Measurements from ENCODE around the gene PDYN.

PDYN gene

DNA sequence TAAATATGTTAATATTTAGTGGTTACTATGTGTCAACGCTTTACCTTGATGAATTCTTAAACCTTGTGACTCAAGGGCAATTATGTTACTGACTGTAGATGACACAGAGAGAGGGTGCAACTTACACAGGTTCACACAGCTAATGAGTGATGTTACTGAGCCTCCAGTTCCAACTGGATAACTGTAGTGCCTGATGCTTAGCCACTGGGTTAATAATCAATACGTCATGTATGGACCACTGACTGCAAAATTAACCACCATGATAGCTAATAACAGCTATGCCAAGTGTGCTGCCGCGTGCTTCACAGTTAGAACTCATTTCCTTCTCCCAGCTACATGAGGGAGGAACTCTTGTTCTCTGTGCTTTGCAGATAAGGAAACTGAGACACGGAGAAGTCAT lies 53.3 kb downstream of the PDYN start:
- no peaks in the 10 kb centered on the region for H3K4me1 ChIP-seq (ENCODE audit: control insufficient read depth, low read depth, low read length)
- no peak overlapping the region for H3K18ac ChIP-seq (ENCODE audit: low read length)
- no peak for DNase-seq
- no peak overlapping the region for H4K8ac ChIP-seq (ENCODE audit: low read depth, low read length)
- no peak overlapping the region for H2BK5ac ChIP-seq (ENCODE audit: low read length)
- H2BK120ac ChIP-seq (ENCODE audit: low read depth, low read length): no peak overlapping the region
- H3K23ac ChIP-seq (ENCODE audit: low read length): no peak overlapping the region
- H4K5ac ChIP-seq (ENCODE audit: low read length): no peak overlapping the region
- H3K79me2 ChIP-seq (ENCODE audit: control insufficient read depth, insufficient read depth, low read length): no peaks in the 10 kb centered on the region
- no peak overlapping the region for H3K27ac ChIP-seq (ENCODE audit: low read depth, low read length)
- H3K4me3 ChIP-seq (ENCODE audit: low read length): no peak overlapping the region
- no peak overlapping the region for H2BK15ac ChIP-seq (replicated peaks; ENCODE audit: low read depth)
- no peak overlapping the region for H3K56ac ChIP-seq (ENCODE audit: low read length)
- no peaks in the 10 kb centered on the region for H3K79me1 ChIP-seq (ENCODE audit: low read length)
- no peak overlapping the region for H3K9ac ChIP-seq (ENCODE audit: low read length)
- no CpG with 5 or more reads among the region's 5 CpGs for WGBS (ENCODE audit: extremely low coverage, insufficient coverage, low lambda C conversion rate)
- no peak overlapping the region for H3K4me2 ChIP-seq (ENCODE audit: low read length)
- no peaks in the 10 kb centered on the region for H3K27me3 ChIP-seq (ENCODE audit: insufficient read depth, low read length, poor library complexity)
- no peaks in the 10 kb centered on the region for H3K36me3 ChIP-seq (ENCODE audit: control insufficient read depth, insufficient read depth, low read length)
- H3K4ac ChIP-seq (ENCODE audit: low read depth, low read length): no peak overlapping the region
- H2AK5ac ChIP-seq (ENCODE audit: low read length): no peak overlapping the region

DNA sequence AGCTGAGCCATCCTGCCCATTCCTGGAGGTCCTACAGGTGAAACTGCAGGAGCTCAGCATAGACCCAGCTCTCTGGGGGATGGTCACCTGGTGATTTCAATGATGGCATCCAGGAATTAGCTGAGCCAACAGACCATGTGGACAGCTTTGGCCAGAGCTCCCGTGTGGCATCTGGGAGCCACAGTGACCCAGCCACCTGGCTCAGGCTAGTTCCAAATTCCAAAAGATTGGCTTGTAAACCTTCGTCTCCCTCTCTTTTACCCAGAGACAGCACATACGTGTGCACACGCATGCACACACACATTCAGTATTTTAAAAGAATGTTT lies 54.6 kb downstream of the PDYN start:
- no peak overlapping the region for H4K8ac ChIP-seq (ENCODE audit: low read depth, low read length)
- no peak overlapping the region for H2BK120ac ChIP-seq (ENCODE audit: low read depth, low read length)
- H3K56ac ChIP-seq (ENCODE audit: low read length): no peak overlapping the region

DNA sequence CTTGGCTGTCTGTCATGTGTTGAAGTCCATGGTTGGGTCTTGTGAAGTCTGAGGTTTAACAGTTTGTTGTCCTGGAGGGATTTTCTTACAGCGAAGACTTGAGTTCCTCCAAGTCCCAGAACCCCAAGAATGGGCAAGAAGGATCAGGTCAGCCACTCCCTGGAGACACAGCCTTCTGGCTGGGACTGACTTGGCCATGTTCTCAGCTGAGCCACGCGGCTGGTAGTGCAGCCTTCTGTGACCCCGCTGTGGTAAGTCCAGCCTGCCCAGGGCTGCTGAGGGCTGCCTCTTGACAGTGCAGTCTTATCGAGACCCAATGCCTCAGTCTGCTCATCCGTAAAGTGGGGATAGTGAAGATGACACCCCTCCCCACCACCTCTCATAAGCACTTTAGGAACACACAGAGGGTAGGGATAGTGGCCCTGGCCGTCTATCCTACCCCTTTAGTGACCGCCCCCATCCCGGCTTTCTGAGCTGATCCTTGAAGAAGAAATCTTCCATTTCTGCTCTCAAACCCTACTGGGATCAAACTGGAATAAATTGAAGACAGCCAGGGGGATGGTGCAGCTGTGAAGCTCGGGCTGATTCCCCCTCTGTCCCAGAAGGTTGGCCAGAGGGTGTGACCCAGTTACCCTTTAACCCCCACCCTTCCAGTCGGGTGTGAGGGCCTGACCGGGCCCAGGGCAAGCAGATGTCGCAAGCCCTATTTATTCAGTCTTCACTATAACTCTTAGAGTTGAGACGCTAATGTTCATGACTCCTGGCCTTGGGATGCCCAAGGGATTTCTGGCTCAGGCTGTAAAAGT lies 55.2 kb downstream of the PDYN start:
- Histone ChIP-seq H3K4me1 (ENCODE audit: control insufficient read depth, low read depth, low read length) (no peaks in the 10 kb centered on the region), H3K4me2 (ENCODE audit: low read length) (no peak overlapping the region), H2BK120ac (ENCODE audit: low read depth, low read length) (no peak overlapping the region), H2AK5ac (ENCODE audit: low read length) (no peak overlapping the region), H3K56ac (ENCODE audit: low read length) (no peak overlapping the region), H3K27ac (ENCODE audit: low read depth, low read length) (no peak overlapping the region), H3K36me3 (ENCODE audit: control insufficient read depth, insufficient read depth, low read length) (no peaks in the 10 kb centered on the region), H2BK5ac (ENCODE audit: low read length) (no peak overlapping the region), H4K5ac (ENCODE audit: low read length) (no peak overlapping the region), H3K4me3 (ENCODE audit: low read length) (no peak overlapping the region), H3K18ac (ENCODE audit: low read length) (no peak overlapping the region), H3K9ac (ENCODE audit: low read length) (no peak overlapping the region), H4K8ac (ENCODE audit: low read depth, low read length) (no peak overlapping the region), H2BK15ac (replicated peaks; ENCODE audit: low read depth) (no peak overlapping the region), H3K4ac (ENCODE audit: low read depth, low read length) (no peak overlapping the region), H3K79me1 (ENCODE audit: low read length) (no peaks in the 10 kb centered on the region), H3K79me2 (ENCODE audit: control insufficient read depth, insufficient read depth, low read length) (no peaks in the 10 kb centered on the region), H3K27me3 (ENCODE audit: insufficient read depth, low read length, poor library complexity) (no peaks in the 10 kb centered on the region), H3K23ac (ENCODE audit: low read length) (no peak overlapping the region)
- no CpG with 5 or more reads among the region's 14 CpGs for WGBS (ENCODE audit: extremely low coverage, insufficient coverage, low lambda C conversion rate)
- no peak for DNase-seq

More for the DNA sequence above, 54.6 kb downstream of the PDYN start:
- no CpG with 5 or more reads among the region's 4 CpGs for WGBS (ENCODE audit: extremely low coverage, insufficient coverage, low lambda C conversion rate)
- Histone ChIP-seq H3K27ac (ENCODE audit: low read depth, low read length) (no peak overlapping the region), H3K79me1 (ENCODE audit: low read length) (no peaks in the 10 kb centered on the region), H3K4me1 (ENCODE audit: control insufficient read depth, low read depth, low read length) (no peaks in the 10 kb centered on the region), H3K79me2 (ENCODE audit: control insufficient read depth, insufficient read depth, low read length) (no peaks in the 10 kb centered on the region), H3K4me3 (ENCODE audit: low read length) (no peak overlapping the region), H3K4ac (ENCODE audit: low read depth, low read length) (no peak overlapping the region), H3K27me3 (ENCODE audit: insufficient read depth, low read length, poor library complexity) (no peaks in the 10 kb centered on the region), H2BK5ac (ENCODE audit: low read length) (no peak overlapping the region), H2AK5ac (ENCODE audit: low read length) (no peak overlapping the region), H3K18ac (ENCODE audit: low read length) (no peak overlapping the region), H3K9ac (ENCODE audit: low read length) (no peak overlapping the region), H3K23ac (ENCODE audit: low read length) (no peak overlapping the region), H3K36me3 (ENCODE audit: control insufficient read depth, insufficient read depth, low read length) (no peaks in the 10 kb centered on the region), H3K4me2 (ENCODE audit: low read length) (no peak overlapping the region), H4K5ac (ENCODE audit: low read length) (no peak overlapping the region), H2BK15ac (replicated peaks; ENCODE audit: low read depth) (no peak overlapping the region)
- no peak for DNase-seq

DNA sequence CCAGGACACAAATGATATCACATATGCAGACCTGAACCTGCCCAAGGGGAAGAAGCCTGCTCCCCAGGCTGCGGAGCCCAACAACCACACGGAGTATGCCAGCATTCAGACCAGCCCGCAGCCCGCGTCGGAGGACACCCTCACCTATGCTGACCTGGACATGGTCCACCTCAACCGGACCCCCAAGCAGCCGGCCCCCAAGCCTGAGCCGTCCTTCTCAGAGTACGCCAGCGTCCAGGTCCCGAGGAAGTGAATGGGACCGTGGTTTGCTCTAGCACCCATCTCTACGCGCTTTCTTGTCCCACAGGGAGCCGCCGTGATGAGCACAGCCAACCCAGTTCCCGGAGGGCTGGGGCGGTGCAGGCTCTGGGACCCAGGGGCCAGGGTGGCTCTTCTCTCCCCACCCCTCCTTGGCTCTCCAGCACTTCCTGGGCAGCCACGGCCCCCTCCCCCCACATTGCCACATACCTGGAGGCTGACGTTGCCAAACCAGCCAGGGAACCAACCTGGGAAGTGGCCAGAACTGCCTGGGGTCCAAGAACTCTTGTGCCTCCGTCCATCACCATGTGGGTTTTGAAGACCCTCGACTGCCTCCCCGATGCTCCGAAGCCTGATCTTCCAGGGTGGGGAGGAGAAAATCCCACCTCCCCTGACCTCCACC lies 56.4 kb downstream of the PDYN start:
- Histone ChIP-seq H4K8ac (ENCODE audit: low read depth, low read length) (no peak overlapping the region), H3K27me3 (ENCODE audit: insufficient read depth, low read length, poor library complexity) (no peaks in the 10 kb centered on the region), H3K4me1 (ENCODE audit: control insufficient read depth, low read depth, low read length) (no peaks in the 10 kb centered on the region), H3K79me1 (ENCODE audit: low read length) (no peaks in the 10 kb centered on the region), H3K18ac (ENCODE audit: low read length) (no peak overlapping the region), H3K27ac (ENCODE audit: low read depth, low read length) (no peak overlapping the region), H3K79me2 (ENCODE audit: control insufficient read depth, insufficient read depth, low read length) (no peaks in the 10 kb centered on the region), H3K9ac (ENCODE audit: low read length) (no peak overlapping the region), H3K36me3 (ENCODE audit: control insufficient read depth, insufficient read depth, low read length) (no peaks in the 10 kb centered on the region), H2BK15ac (replicated peaks; ENCODE audit: low read depth) (no peak overlapping the region), H2BK120ac (ENCODE audit: low read depth, low read length) (no peak overlapping the region), H3K56ac (ENCODE audit: low read length) (no peak overlapping the region), H2BK5ac (ENCODE audit: low read length) (no peak overlapping the region), H3K4me3 (ENCODE audit: low read length) (no peak overlapping the region), H3K23ac (ENCODE audit: low read length) (no peak overlapping the region), H3K4ac (ENCODE audit: low read depth, low read length) (no peak overlapping the region), H3K4me2 (ENCODE audit: low read length) (no peak overlapping the region), H4K5ac (ENCODE audit: low read length) (no peak overlapping the region), H2AK5ac (ENCODE audit: low read length) (no peak overlapping the region)
- DNase-seq: no peak
- WGBS (ENCODE audit: extremely low coverage, insufficient coverage, low lambda C conversion rate): no CpG with 5 or more reads among the region's 25 CpGs

DNA sequence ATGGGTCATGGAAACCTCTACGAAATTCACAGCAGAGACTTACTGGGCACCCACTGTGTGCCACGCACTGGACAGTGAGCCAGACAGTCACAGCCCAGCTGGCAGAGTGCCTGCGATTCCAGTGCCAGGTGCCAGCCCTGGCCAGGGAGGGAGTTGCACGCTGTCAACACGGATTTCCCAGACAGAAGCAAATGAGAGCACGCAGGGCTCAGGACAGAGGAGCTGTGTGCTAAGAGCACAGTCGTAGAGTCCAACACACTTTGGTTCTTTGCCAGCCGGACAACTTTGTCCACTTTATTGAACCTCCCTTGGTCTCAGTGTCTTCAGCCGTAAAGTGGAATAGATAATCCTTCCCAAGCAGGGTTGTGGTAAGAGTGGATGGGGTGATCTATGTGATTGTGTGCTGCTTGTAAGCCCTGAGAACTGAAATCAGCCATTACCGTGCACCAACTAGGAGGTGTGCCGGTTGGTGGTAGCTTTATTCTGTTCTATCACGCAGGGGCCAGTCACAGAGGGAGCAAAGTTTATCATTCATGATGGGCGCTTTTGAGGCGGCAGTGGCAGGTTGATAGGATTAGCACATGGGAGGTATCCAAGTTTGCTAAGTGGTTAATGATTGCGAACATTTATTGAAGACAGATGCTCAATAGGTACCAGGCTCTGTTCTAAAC lies 58.0 kb downstream of the PDYN start:
- Histone ChIP-seq H3K56ac (ENCODE audit: low read length) (no peak overlapping the region), H3K4me1 (ENCODE audit: control insufficient read depth, low read depth, low read length) (no peaks in the 10 kb centered on the region), H3K18ac (ENCODE audit: low read length) (no peak overlapping the region), H3K27ac (ENCODE audit: low read depth, low read length) (no peak overlapping the region), H3K4me3 (ENCODE audit: low read length) (no peak overlapping the region), H4K5ac (ENCODE audit: low read length) (no peak overlapping the region), H3K9ac (ENCODE audit: low read length) (no peak overlapping the region), H3K79me1 (ENCODE audit: low read length) (no peaks in the 10 kb centered on the region), H2BK15ac (replicated peaks; ENCODE audit: low read depth) (no peak overlapping the region), H3K36me3 (ENCODE audit: control insufficient read depth, insufficient read depth, low read length) (no peaks in the 10 kb centered on the region), H3K27me3 (ENCODE audit: insufficient read depth, low read length, poor library complexity) (no peaks in the 10 kb centered on the region), H3K23ac (ENCODE audit: low read length) (no peak overlapping the region), H3K79me2 (ENCODE audit: control insufficient read depth, insufficient read depth, low read length) (no peaks in the 10 kb centered on the region), H2BK5ac (ENCODE audit: low read length) (no peak overlapping the region), H2BK120ac (ENCODE audit: low read depth, low read length) (no peak overlapping the region), H2AK5ac (ENCODE audit: low read length) (no peak overlapping the region), H4K8ac (ENCODE audit: low read depth, low read length) (no peak overlapping the region), H3K4ac (ENCODE audit: low read depth, low read length) (no peak overlapping the region), H3K4me2 (ENCODE audit: low read length) (no peak overlapping the region)
- no peak for DNase-seq
- WGBS (ENCODE audit: extremely low coverage, insufficient coverage, low lambda C conversion rate): no CpG with 5 or more reads among the region's 15 CpGs

Measured in mesendoderm (in vitro differentiated cells).